Hepatocyte (in vitro differentiated cells): ENCODE measurements around the gene HCAR3. TPM values are rescaled to one million over a fixed set of nuclear protein-coding genes. Genes with fewer than 3 reads are reported as not detected.

Experiments
- DNase-seq: peaks from one replicate; pipeline ENCODE4 v3.0.0-alpha.2; 2016; ENCODE audit warnings: low spot score
- H2AFZ ChIP-seq: fragments of 200-600 bp; sonication (generic); 2 replicates; pipeline ENCODE4 v1.6.0; 2016; ENCODE audit warnings: antibody characterized with exemption, mild to moderate bottlenecking
- H3K27ac ChIP-seq: fragments of 200-600 bp; sonication (generic); 2 replicates; pipeline ENCODE4 v1.5.1; 2016; ENCODE audit warnings: mild to moderate bottlenecking
- H3K27me3 ChIP-seq: fragments of 200-600 bp; sonication (generic); 2 replicates; pipeline ENCODE4 v1.6.1; 2016
- H3K36me3 ChIP-seq: fragments of 200-600 bp; sonication (generic); replicated peaks from 2 replicates; pipeline ENCODE4 v1.5.1; 2016; ENCODE audit warnings: low read depth; ENCODE audit not compliant: insufficient read depth
- H3K4me1 ChIP-seq: fragments of 200-600 bp; sonication (generic); 2 replicates; pipeline ENCODE4 v1.5.1; 2016; ENCODE audit warnings: mild to moderate bottlenecking, moderate library complexity; ENCODE audit not compliant: insufficient read depth
- H3K4me2 ChIP-seq: fragments of 200-600 bp; sonication (generic); 2 replicates; pipeline ENCODE4 v1.6.0; 2016
- H3K4me3 ChIP-seq: fragments of 200-600 bp; sonication (generic); 2 replicates; pipeline ENCODE4 v1.5.1; 2016; ENCODE audit warnings: mild to moderate bottlenecking
- H3K79me2 ChIP-seq: fragments of 200-600 bp; sonication (generic); 2 replicates; pipeline ENCODE4 v1.6.0; 2017; ENCODE audit warnings: mild to moderate bottlenecking
- H3K9me2 ChIP-seq: fragments of 200-600 bp; sonication (generic); replicated peaks from 2 replicates; pipeline ENCODE4 v1.6.0; 2017; ENCODE audit warnings: mild to moderate bottlenecking; ENCODE audit not compliant: insufficient read depth
- H3K9me3 ChIP-seq: fragments of 200-600 bp; sonication (generic); 2 replicates; pipeline ENCODE4 v1.5.1; 2016; ENCODE audit warnings: low read depth, mild to moderate bottlenecking
- H4K20me1 ChIP-seq: fragments of 200-600 bp; sonication (generic); 2 replicates; pipeline ENCODE4 v1.6.0; 2016; ENCODE audit warnings: mild to moderate bottlenecking; ENCODE audit not compliant: insufficient read depth, poor library complexity, severe bottlenecking
- CTCF ChIP-seq: fragments of 200-600 bp; sonication (generic); IDR thresholded peaks from 2 replicates; pipeline ENCODE4 v1.5.1; 2016; ENCODE audit warnings: antibody characterized with exemption, mild to moderate bottlenecking; ENCODE audit not compliant: poor library complexity
- EZH2 ChIP-seq: fragments of 200-600 bp; sonication (generic); IDR thresholded peaks from 2 replicates; pipeline ENCODE4 v1.6.1; 2016; ENCODE audit warnings: antibody characterized with exemption, mild to moderate bottlenecking, borderline replicate concordance
- EZH2phosphoT487 ChIP-seq: fragments of 200-600 bp; sonication (generic); IDR thresholded peaks from one replicate; pipeline ENCODE4 v1.6.1; 2018; ENCODE audit warnings: antibody characterized with exemption, mild to moderate bottlenecking, low read depth, moderate library complexity; ENCODE audit not compliant: unreplicated experiment, severe bottlenecking
- WGBS: methylation state at CpG from one replicate; pipeline ENCODE4 v1.1.6; 2016; ENCODE audit warnings: low lambda C conversion rate; ENCODE audit errors: missing lambda C conversion rate; 5-methylcytosine and 5-hydroxymethylcytosine counted together
- polyA plus RNA-seq: library from polyadenylated mRNA; unstranded; fragments of >200 nt; fragmentation: Nextera tagmentation; extraction: Ambion mirVana; gene quantifications from 2 replicates; pipeline ENCODE4 v1.2.1, GENCODE V29; 2016
- total RNA-seq: library from RNA; depleted of rRNA; stranded (reverse); fragments of >200 nt; gene quantifications from 2 replicates; pipeline ENCODE4 v1.2.3, GENCODE V29; 2014

Gene HCAR3
- total and polyA plus RNA-seq, 2 experiments from 2014 or later: 0.30 to 0.34 TPM

GRCh38 chr12:122730215-122731014 lies 13.8 kb upstream of the HCAR3 start, which contains the start of gene HCAR1:
TSS of gene HCAR1 (minus strand) at chr12:122730844. CDS start at chr12:122730339, 505 bp downstream.
- Histone ChIP-seq H3K4me2 (peak within 1 kb of the TSS; percentile 29), H2AFZ (no peak within 1 kb of the TSS), H3K9me2 (no peaks in the 10 kb centered on the region), H3K9me3 (no peaks in the 10 kb centered on the region), H3K4me3 (no peak within 1 kb of the TSS), H3K36me3 (no peaks in the 10 kb centered on the region), H3K4me1 (peaks cover 5% of the 10 kb centered on the region), H3K27ac (no peak within 1 kb of the TSS), H3K27me3 (no peaks in the 10 kb centered on the region), H4K20me1 (no peaks in the 10 kb centered on the region), H3K79me2 (no peaks in the 10 kb centered on the region)
- peak; percentile 24 for DNase-seq
- WGBS: 78% methylated on average over 32 of the region's 32 CpGs
- no peak for TF ChIP-seq EZH2
- TF ChIP-seq CTCF: no peak
- TF ChIP-seq EZH2phosphoT487: no peak

GRCh38 chr12:122729583-122730214 lies 13.1 kb upstream of the HCAR3 start:
- Histone ChIP-seq H3K9me2 (no peaks in the 10 kb centered on the region), H2AFZ (no peak overlapping the region), H3K36me3 (no peaks in the 10 kb centered on the region), H3K4me2 (no peak overlapping the region), H3K4me3 (no peak overlapping the region), H4K20me1 (no peaks in the 10 kb centered on the region), H3K9me3 (no peaks in the 10 kb centered on the region), H3K27me3 (no peaks in the 10 kb centered on the region), H3K79me2 (no peaks in the 10 kb centered on the region), H3K27ac (no peak overlapping the region), H3K4me1 (peaks cover 8% of the 10 kb centered on the region)
- TF ChIP-seq EZH2phosphoT487 (no peak), EZH2 (no peak), CTCF (no peak)
- WGBS: 94% methylated on average over 27 of the region's 27 CpGs
- DNase-seq: no peak

GRCh38 chr12:122726080-122726558 lies 9.5 kb upstream of the HCAR3 start:
- Histone ChIP-seq H3K4me3 (no peak overlapping the region), H3K9me3 (no peaks in the 10 kb centered on the region), H3K27me3 (no peaks in the 10 kb centered on the region), H3K4me1 (peaks cover 8% of the 10 kb centered on the region), H3K9me2 (no peaks in the 10 kb centered on the region), H3K4me2 (peak overlapping the region; percentile 53), H2AFZ (no peak overlapping the region), H3K27ac (peak overlapping the region; percentile 95), H3K79me2 (no peaks in the 10 kb centered on the region), H3K36me3 (no peaks in the 10 kb centered on the region), H4K20me1 (no peaks in the 10 kb centered on the region)
- TF ChIP-seq EZH2phosphoT487 (no peak), EZH2 (no peak), CTCF (no peak)
- peak; percentile 77 for DNase-seq
- WGBS: 26% methylated on average over 5 of the region's 5 CpGs
